NK-92 (cell line): ENCODE results near the gene UBE2L3.
"Not testable (repeated sequence)": the region's sequence is repeated elsewhere in the genome, so short reads cannot be mapped to it uniquely, and the experiment has no call there.

Source experiments
- DNase-seq: peaks from one replicate; lab custom pipeline; 2025; ENCODE audit not compliant: unreplicated experiment; lab: John Stamatoyannopoulos, UW

UBE2L3 gene

GRCh38 chr22:21599053-21599893 lies 31.8 kb downstream of the UBE2L3 start:
- no peak for DNase-seq

- no peak for DNase-seq
Measured at GRCh38 chr22:21602579-21602978, 35.1 kb downstream of the UBE2L3 start.

GRCh38 chr22:21603973-21604372 lies 36.5 kb downstream of the UBE2L3 start:
- DNase-seq = no peak

GRCh38 chr22:21605887-21606564 lies 38.5 kb downstream of the UBE2L3 start:
- DNase-seq = no peak

GRCh38 chr22:21606775-21607174 lies 39.3 kb downstream of the UBE2L3 start:
- DNase-seq = no peak

- DNase-seq = not testable (repeated sequence)
Measured at GRCh38 chr22:21609556-21610157, 42.1 kb downstream of the UBE2L3 start.

GRCh38 chr22:21611210-21611977 lies 43.9 kb downstream of the UBE2L3 start:
- no peak for DNase-seq

GRCh38 chr22:21612858-21613257 lies 45.3 kb downstream of the UBE2L3 start:
- no peak for DNase-seq

GRCh38 chr22:21613553-21614233 lies 46.2 kb downstream of the UBE2L3 start:
- DNase-seq = no peak

GRCh38 chr22:21615731-21616130 lies 48.2 kb downstream of the UBE2L3 start:
- DNase-seq = no peak

- DNase-seq = not testable (repeated sequence)
Measured at GRCh38 chr22:21617337-21617736, 49.8 kb downstream of the UBE2L3 start.

- no peak for DNase-seq
Measured at GRCh38 chr22:21621025-21621424, 53.5 kb downstream of the UBE2L3 start.

GRCh38 chr22:21622011-21622918 lies 54.8 kb downstream of the UBE2L3 start:
- no peak for DNase-seq

- DNase-seq = no peak
Measured at GRCh38 chr22:21622919-21623647, 55.6 kb downstream of the UBE2L3 start.

GRCh38 chr22:21623648-21623970 lies 56.1 kb downstream of the UBE2L3 start:
- no peak for DNase-seq

- DNase-seq = no peak
Measured at GRCh38 chr22:21624120-21624879, 56.8 kb downstream of the UBE2L3 start.

- DNase-seq = no peak
Measured at GRCh38 chr22:21624880-21625791, 57.6 kb downstream of the UBE2L3 start.
